ENCODE data around the gene CIB4. TPM values are rescaled to one million over a fixed set of nuclear protein-coding genes. Genes with fewer than 3 reads are reported as not detected.

Gene CIB4
- total and polyA plus RNA-seq, 2 of the 13 experiments (the other 11 are each of a cell fraction or from before 2014, with no cell fraction given) = not detected

DNA sequence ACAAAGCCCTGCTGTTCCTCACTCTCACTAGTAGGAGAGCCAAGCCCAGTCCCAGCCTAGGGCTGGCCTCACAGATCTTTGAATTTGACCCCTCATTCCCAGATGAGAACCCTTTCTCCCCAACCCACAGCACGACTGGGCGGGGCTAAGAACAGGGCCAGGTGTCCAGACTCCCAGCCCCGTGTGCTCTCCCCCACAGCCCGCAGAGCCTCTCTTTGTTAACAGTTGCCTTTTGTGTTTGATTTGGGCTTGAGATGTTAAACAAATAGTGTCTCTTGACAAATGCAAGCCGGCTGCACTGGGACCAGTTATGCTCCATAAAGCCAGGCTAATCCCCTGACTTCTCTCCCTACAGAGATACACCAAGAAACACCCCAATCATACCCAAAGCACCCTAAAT, 46.6 kb upstream of the CIB4 start:
- no peak overlapping the region for H3K4me2 ChIP-seq (ENCODE audit: low read depth, low read length)
- H3K27ac ChIP-seq (ENCODE audit: extremely low read length, insufficient read depth, low read length) = no peak overlapping the region
- no peak overlapping the region for H3K4me3 ChIP-seq (replicated peaks in 1 of 3; ENCODE audit: insufficient read depth in 1 of 3, low read depth in 2 of 3, low read length in 3 of 3)
- peak; percentile 60 for ATAC-seq
- DNase-seq (ENCODE audit: low spot score) = peak; percentile 39
- no TSS peak for BruUV-seq (replicated peaks)
- H4K20me1 ChIP-seq (ENCODE audit: insufficient read depth, low read length) = peaks cover 13% of the 10 kb centered on the region; the same call in 1 of the 2 replicates
- no peak overlapping the region for H2AFZ ChIP-seq (ENCODE audit: low read length)
- ChIA-PET POLR2A (no interaction called here), CTCF (ENCODE audit: low intra/inter-chr PET ratio, low total read pairs) (no interaction called here)
- H3K9me3 ChIP-seq (ENCODE audit: low read length) = no peaks in the 10 kb centered on the region
- in situ Hi-C loops (cut with HindIII; ENCODE audit: extremely low pct_ligation_motif_present, low pct_unique_long_range_greater_than_20kb) (no loop called here), intact Hi-C loops (cut with micrococcal nuclease; ENCODE audit: unreplicated experiment) (no loop called here)
- no peak overlapping the region for H3K9ac ChIP-seq (ENCODE audit: insufficient read depth, low read depth, low read length)
- 0% methylated on average over 5 of the region's 5 CpGs for WGBS (ENCODE audit: low lambda C conversion rate)
- H3K36me3 ChIP-seq (replicated peaks in 1 of 2; ENCODE audit: control insufficient read depth in 1 of 2, insufficient read depth in 2 of 2, low read length in 2 of 2) = no peaks in the 10 kb centered on the region
- H3K27me3 ChIP-seq (ENCODE audit: control insufficient read depth in 1 of 2, insufficient read depth in 2 of 2, low read length in 2 of 2) = peaks cover 0 to 60% of the 10 kb centered on the region in 2 experiments; a peak in 3 of 5 replicates
- peak; percentile 36 for FAIRE-seq
- H3K4me1 ChIP-seq (ENCODE audit: insufficient read depth, low read length) = peaks cover 12% of the 10 kb centered on the region
- H3K79me2 ChIP-seq (ENCODE audit: insufficient read depth, low read length) = no peaks in the 10 kb centered on the region
- TF ChIP-seq, protein P1, sequence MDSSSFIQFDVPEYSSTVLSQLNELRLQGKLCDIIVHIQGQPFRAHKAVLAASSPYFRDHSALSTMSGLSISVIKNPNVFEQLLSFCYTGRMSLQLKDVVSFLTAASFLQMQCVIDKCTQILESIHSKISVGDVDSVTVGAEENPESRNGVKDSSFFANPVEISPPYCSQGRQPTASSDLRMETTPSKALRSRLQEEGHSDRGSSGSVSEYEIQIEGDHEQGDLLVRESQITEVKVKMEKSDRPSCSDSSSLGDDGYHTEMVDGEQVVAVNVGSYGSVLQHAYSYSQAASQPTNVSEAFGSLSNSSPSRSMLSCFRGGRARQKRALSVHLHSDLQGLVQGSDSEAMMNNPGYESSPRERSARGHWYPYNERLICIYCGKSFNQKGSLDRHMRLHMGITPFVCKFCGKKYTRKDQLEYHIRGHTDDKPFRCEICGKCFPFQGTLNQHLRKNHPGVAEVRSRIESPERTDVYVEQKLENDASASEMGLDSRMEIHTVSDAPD (CRISPR knock-in tag; IDR thresholded peaks at IDR 0.05) = no peak
- TF ChIP-seq SIN3B (IDR thresholded peaks at IDR 0.05; ENCODE audit: low read length) = no peak
- TF ChIP-seq, protein P2, sequence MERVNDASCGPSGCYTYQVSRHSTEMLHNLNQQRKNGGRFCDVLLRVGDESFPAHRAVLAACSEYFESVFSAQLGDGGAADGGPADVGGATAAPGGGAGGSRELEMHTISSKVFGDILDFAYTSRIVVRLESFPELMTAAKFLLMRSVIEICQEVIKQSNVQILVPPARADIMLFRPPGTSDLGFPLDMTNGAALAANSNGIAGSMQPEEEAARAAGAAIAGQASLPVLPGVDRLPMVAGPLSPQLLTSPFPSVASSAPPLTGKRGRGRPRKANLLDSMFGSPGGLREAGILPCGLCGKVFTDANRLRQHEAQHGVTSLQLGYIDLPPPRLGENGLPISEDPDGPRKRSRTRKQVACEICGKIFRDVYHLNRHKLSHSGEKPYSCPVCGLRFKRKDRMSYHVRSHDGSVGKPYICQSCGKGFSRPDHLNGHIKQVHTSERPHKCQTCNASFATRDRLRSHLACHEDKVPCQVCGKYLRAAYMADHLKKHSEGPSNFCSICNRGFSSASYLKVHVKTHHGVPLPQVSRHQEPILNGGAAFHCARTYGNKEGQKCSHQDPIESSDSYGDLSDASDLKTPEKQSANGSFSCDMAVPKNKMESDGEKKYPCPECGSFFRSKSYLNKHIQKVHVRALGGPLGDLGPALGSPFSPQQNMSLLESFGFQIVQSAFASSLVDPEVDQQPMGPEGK (CRISPR knock-in tag; IDR thresholded peaks at IDR 0.05) = 0 out of 2 replicates have a peak, but pooled peaks have one; percentile 18
- TF ChIP-seq, protein P3, sequence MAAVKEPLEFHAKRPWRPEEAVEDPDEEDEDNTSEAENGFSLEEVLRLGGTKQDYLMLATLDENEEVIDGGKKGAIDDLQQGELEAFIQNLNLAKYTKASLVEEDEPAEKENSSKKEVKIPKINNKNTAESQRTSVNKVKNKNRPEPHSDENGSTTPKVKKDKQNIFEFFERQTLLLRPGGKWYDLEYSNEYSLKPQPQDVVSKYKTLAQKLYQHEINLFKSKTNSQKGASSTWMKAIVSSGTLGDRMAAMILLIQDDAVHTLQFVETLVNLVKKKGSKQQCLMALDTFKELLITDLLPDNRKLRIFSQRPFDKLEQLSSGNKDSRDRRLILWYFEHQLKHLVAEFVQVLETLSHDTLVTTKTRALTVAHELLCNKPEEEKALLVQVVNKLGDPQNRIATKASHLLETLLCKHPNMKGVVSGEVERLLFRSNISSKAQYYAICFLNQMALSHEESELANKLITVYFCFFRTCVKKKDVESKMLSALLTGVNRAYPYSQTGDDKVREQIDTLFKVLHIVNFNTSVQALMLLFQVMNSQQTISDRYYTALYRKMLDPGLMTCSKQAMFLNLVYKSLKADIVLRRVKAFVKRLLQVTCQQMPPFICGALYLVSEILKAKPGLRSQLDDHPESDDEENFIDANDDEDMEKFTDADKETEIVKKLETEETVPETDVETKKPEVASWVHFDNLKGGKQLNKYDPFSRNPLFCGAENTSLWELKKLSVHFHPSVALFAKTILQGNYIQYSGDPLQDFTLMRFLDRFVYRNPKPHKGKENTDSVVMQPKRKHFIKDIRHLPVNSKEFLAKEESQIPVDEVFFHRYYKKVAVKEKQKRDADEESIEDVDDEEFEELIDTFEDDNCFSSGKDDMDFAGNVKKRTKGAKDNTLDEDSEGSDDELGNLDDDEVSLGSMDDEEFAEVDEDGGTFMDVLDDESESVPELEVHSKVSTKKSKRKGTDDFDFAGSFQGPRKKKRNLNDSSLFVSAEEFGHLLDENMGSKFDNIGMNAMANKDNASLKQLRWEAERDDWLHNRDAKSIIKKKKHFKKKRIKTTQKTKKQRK (IDR thresholded peaks at IDR 0.05; ENCODE audit: low read length) = no peak
- TF ChIP-seq ZNF629 (CRISPR knock-in tag; conservative IDR thresholded peaks at IDR 0.05) = no peak
- TF ChIP-seq, protein P4, sequence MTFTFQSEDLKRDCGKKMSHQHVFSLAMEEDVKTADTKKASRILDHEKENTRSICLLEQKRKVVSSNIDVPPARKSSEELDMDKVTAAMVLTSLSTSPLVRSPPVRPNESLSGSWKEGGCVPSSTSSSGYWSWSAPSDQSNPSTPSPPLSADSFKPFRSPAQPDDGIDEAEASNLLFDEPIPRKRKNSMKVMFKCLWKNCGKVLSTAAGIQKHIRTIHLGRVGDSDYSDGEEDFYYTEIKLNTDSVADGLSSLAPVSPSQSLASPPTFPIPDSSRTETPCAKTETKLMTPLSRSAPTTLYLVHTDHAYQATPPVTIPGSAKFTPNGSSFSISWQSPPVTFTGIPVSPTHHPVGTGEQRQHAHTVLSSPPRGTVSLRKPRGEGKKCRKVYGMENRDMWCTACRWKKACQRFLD (CRISPR knock-in tag; IDR thresholded peaks at IDR 0.05; ENCODE audit: borderline replicate concordance) = no peak
- no peak for TF ChIP-seq SP140L (CRISPR knock-in tag; IDR thresholded peaks at IDR 0.05; ENCODE audit: borderline replicate concordance)
- TF ChIP-seq HDAC6 (IDR thresholded peaks at IDR 0.05; ENCODE audit: low read depth, low read length) = no peak
- no peak for TF ChIP-seq PAF1 (CRISPR knock-in tag; IDR thresholded peaks at IDR 0.05)
- TF ChIP-seq SOX6 (IDR thresholded peaks at IDR 0.05) = no peak
- TF ChIP-seq SOX6 (CRISPR knock-in tag; IDR thresholded peaks at IDR 0.05) = peak; percentile 48
- TF ChIP-seq, protein P5, sequence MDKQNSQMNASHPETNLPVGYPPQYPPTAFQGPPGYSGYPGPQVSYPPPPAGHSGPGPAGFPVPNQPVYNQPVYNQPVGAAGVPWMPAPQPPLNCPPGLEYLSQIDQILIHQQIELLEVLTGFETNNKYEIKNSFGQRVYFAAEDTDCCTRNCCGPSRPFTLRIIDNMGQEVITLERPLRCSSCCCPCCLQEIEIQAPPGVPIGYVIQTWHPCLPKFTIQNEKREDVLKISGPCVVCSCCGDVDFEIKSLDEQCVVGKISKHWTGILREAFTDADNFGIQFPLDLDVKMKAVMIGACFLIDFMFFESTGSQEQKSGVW (CRISPR knock-in tag; IDR thresholded peaks at IDR 0.05; ENCODE audit: borderline replicate concordance) = no peak
- TF ChIP-seq, protein P6, sequence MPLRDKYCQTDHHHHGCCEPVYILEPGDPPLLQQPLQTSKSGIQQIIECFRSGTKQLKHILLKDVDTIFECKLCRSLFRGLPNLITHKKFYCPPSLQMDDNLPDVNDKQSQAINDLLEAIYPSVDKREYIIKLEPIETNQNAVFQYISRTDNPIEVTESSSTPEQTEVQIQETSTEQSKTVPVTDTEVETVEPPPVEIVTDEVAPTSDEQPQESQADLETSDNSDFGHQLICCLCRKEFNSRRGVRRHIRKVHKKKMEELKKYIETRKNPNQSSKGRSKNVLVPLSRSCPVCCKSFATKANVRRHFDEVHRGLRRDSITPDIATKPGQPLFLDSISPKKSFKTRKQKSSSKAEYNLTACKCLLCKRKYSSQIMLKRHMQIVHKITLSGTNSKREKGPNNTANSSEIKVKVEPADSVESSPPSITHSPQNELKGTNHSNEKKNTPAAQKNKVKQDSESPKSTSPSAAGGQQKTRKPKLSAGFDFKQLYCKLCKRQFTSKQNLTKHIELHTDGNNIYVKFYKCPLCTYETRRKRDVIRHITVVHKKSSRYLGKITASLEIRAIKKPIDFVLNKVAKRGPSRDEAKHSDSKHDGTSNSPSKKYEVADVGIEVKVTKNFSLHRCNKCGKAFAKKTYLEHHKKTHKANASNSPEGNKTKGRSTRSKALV (CRISPR knock-in tag; IDR thresholded peaks at IDR 0.05) = no peak

All from HepG2 (cell line).